ENCODE results near the gene KLHL6.
"Not testable (repeated sequence)": the region's sequence is repeated elsewhere in the genome, so short reads cannot be mapped to it uniquely, and the experiment has no call there.

KLHL6 gene

DNA sequence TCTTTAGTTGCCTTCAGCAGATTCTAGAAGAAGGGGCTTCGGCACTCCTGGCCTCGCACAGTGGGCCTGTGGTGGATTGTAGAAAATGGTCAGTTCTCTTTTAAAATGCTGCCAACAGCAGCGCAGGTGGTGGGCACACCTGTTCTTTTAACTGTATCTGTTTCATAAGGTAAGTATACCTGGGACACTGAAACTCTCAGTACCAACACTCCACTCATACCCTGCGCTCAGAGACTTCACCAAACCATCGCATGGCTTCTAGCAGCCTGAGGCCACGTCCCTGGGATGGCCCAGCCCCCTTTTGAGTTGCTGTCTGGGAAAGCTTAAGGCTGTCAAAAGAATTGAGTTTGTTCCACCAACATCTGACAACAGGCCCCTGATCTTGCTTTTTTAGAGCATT lies 70.4 kb downstream of the KLHL6 start:
- DNase-seq (ENCODE audit: low spot score): no peak

GRCh38 chr3:183484431-183485075 lies 71.0 kb downstream of the KLHL6 start:
- no peak for DNase-seq (ENCODE audit: low spot score)

DNA sequence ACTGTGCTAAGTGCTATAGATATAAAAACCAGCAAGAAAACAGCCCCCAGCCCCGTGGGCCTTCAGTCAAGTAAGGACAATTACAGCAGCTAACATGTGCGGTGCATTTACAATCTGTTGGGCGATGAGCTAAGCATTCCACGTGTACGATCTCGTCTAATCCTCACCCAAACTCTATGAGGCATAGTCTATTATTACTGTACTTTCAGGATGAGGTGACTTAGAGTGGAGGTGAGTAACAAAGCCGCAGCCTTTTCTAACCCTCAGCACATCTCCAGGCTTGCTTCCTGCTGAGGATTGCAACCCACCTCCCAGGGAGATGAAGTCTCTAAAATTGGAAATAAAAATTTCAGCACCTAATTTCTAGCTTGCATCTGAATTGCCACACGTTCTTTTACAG lies 73.9 kb downstream of the KLHL6 start:
- DNase-seq (ENCODE audit: low spot score): no peak

GRCh38 chr3:183478501-183478900 lies 77.0 kb downstream of the KLHL6 start:
- DNase-seq (ENCODE audit: low spot score): no peak

- DNase-seq (ENCODE audit: low spot score): no peak
These were observed 77.6 kb downstream of the KLHL6 start for GRCh38 chr3:183477801-183478456.

- DNase-seq (ENCODE audit: low spot score): not testable (repeated sequence)
These were observed 79.7 kb downstream of the KLHL6 start for GRCh38 chr3:183475764-183476162.

GRCh38 chr3:183475016-183475763 lies 80.3 kb downstream of the KLHL6 start:
- no peak for DNase-seq (ENCODE audit: low spot score)

- no peak for DNase-seq (ENCODE audit: low spot score)
These were observed 81.5 kb downstream of the KLHL6 start for GRCh38 chr3:183473969-183474368.

DNA sequence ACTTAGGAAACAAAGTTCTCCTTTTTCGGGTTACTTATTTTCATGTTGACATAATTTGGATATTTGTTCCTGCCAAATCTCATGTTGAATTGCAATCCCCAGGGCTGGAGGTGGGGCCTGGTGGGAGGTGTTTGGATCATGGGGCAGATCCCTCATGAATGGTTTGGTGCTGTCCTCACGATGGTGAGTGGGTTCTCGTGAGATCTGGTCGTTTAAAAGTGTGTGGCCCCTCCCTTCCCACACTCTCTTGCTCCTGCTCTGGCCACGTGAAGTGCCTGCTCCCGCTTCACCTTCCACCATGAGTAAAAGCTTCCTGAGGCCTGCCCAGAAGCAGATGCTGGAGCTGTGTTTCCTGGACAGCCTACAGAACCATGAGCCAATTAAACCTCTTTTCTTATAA lies 83.4 kb downstream of the KLHL6 start:
- DNase-seq (ENCODE audit: low spot score): no peak

- DNase-seq (ENCODE audit: low spot score): no peak
These were observed 87.1 kb downstream of the KLHL6 start for GRCh38 chr3:183468424-183468823.

DNA sequence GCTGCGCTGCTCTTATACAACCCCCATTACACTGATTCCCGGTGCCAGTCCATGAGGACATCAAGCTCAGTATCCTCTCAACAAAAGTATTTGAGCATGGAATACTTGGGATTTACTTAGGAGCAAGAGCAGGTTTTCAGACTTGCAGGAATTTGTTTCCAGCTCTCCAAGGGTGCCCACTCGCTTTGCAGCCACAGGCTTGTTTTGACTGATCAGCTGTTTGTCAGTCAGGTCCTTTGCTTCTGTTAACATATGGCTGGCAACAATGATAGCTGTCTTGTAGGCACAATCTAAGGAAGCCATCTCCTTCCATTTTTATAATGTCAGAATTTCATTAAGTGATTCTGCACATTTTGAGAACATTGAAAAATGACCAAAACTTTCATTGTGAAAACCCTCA lies 88.9 kb downstream of the KLHL6 start:
- no peak for DNase-seq (ENCODE audit: low spot score)

DNA sequence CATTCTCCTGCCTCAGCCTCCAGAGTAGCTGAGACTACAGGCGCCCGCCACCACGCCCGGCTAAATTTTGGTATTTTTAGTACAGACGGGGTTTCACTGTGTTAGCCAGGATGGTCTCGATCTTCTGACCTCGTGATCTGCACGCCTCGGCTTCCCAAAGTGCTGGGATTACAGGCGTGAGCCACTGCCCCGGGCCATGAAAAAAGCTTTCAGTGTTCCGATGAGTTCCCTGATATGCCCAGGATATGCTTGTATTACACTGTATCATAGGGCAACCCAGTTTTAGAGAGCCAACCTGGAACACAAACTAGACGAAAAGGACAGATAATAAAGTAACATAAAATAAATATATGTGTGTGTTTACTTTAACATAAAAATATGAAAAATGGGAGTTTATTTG lies 89.8 kb downstream of the KLHL6 start:
- not testable (repeated sequence) for DNase-seq (ENCODE audit: low spot score)

DNA sequence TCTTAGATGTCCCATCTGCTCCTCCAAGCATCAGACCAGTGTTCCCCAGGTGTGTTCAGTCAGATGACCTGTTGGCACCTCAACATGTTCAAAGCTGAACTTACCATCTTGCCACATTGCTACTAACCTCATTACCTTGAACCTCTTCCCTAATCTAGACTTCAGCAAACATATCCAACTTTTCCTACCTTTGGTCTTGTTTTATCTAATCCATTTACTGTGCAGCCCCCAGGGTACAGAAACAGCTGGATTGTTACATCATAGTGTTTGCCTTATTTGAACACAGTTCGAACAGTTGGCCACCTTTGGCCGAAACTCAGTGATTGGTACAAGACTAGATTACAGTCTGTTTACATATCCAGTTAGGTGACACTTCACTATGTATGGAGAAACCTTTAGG lies 91.0 kb downstream of the KLHL6 start:
- no peak for DNase-seq (ENCODE audit: low spot score)

DNA sequence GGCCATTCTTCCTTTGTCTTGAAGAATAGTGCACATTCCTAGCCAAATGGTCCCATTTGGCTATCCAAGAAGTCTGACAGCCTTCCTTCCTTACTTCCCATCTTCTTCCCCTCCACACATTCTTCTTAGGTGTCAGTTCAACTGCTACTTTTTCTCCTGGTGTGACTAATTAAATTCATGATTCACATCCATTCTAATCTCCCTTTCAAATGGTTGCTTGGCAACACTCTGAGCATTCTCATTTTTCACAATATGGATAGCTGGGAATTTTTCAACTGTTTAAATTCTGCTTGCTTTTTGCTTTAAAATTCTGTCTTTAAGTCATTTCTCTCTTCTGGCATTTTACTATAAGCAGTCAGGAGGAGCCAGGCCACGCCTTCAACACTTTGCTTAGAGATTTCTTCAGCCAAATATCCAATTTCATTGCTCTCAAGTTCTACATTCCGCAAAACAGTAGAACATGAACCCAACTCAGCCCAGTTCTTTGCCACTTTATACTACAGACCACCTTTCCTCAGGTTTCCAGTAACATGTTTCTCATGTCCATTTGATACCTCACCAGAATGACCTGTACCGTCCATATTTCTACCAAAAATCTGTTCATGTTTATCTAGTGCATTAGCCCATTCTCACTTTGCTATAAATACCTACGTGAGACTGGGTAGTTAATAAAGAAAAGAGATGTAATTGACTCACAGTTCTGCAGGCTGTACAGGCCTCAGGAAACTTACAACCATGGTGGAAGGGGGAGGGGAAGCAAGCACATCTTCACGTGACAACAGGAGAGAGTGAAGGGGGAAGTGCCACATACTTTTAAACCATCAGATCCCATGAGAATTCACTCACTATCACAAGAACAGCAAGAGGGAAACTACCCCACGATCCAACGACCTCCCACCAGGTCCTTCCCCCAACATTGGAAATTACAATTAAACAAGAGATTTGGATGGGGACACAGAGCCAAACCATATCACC lies 95.1 kb downstream of the KLHL6 start:
- no peak for DNase-seq (ENCODE audit: low spot score)

DNA sequence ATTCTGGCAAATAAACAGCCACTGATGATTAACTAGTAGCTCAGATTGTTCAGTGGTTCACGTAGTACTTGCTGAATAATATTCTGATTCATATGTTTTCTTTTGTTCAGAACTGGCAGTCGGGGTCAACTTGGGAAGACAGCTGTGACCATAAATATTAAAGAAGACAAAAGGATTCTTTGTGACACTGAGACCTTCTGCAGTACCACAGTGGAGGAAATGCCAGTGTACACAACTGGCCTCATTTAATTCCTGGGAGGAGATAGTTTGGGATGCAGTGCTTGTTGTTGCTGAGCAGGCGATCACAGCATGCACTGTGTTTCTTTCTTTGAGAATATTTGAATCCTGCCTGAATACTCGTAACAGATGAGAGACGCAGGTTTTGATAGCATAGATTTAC lies 100.4 kb downstream of the KLHL6 start:
- peak; percentile 14 for DNase-seq (ENCODE audit: low spot score)

DNA sequence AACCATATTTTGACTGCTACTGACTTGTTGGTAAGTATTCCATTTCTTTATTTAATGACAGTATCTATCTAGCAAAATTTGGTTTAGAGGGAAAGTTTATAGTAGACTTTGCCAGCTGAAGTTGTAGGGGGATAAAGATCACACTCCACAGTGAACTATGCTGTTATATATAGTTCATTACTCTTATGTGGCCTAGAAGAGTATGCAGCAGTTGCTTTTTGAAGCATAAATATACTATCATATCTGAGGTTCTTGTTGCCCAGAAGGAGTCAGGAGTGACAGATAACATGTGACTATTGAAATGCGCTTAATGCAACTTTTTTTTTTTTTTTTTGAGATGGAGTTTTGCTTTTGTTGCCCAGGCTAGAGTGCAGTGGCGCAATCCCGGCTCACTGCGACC lies 101.4 kb downstream of the KLHL6 start:
- DNase-seq (ENCODE audit: low spot score): no peak

- no peak for DNase-seq (ENCODE audit: low spot score)
These were observed 105.7 kb downstream of the KLHL6 start for GRCh38 chr3:183449791-183450190.

DNA sequence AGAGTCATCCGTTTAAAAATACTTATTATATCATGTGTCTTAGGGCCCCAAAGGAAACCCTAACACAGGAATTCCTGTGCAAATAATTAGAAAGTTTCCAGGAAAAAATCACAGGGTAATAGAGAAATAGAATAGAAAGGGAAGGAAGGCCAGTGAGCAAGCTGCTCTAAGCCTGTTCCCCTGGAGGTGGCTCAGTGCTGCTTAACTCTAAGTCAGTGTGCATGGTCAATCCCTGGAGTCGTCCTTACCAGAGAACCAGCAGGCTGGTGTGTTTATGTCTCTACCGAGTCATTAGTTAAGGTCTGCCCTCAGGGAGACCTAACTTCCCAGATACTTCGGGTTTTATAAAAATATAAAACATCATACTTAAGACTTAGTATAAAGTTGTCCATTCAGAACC lies 106.1 kb downstream of the KLHL6 start:
- no peak for DNase-seq (ENCODE audit: low spot score)

DNA sequence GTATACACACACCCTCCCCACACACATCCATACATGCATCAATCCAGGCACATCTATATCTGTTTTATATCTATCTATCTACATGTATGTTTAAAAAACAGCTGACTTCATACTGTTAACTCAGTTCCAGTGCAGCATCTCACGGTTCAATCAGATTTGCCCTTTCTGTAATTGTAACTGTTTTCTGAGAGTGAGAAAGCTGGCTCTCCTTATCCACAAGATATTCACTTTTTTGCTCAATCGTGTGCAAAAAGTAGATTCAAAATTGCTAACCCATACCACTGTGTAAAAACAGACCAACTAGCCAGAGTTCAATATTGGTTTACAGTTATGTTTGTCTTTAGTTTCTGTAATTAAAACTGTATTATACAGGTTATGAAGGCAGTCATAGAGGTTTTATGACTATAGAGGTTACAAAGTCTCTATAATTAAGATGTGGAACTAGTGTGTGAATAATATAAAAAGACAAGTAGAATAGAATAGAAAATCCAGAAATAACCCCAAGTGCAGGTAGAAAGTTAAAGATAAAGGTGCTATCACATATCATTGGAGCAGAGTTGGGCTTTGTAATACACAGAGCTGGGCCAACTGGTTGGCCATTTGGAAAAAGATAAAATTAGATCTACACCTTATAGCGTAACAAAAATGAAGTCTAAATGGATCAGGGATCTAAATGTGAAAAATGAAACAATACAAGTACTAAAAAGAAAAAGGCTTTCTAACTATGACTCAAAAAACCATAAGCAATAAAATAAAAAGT lies 107.0 kb downstream of the KLHL6 start:
- no peak for DNase-seq (ENCODE audit: low spot score)

DNA sequence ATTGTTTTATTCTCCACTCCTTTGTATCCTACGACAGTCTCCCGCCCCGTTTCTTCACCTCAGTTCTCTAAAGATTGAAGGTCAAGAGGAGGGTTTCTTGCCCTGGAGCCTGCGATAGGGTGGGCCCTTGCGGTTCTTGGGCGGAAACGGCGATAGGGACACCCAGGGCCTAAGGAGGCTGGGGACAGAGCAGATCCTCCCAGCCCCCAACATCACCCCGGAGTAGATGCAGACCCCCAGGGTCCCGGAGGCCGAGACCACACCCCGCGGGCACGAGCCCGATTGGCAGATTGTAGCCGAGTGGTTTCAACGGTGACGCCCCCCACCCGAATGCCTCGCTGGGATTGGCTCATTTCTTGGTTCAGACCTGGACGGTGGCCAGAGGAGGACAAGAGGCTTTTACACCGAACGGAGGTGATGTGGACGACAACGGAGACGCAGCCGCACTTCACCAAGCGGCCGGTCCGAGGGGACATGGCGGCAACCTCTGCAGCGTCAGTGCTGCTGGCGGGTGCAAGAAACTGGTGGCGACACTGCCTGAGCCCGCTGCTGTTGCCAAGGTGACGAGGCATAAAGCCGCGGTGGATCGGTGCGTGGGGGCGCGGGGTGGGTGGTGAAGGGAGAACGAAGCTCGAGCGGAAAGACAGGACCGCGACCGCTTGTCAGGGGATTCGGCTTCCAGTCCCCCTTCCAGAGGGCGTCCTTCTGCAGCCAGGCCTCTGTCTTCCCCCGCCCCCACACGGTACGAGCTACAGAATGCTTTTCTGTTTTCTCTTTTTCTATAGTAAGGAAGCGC lies 108.1 kb downstream of the KLHL6 start:
- DNase-seq (ENCODE audit: low spot score): peak; percentile 91

- no peak for DNase-seq (ENCODE audit: low spot score)
These were observed 108.7 kb downstream of the KLHL6 start for GRCh38 chr3:183446838-183447205.

Data from GM03348 (cell line).